GM18858 (cell line): ENCODE results near the gene PRSS33.

ENCODE experiments used
- ATAC-seq: cut with Tn5 transposase; IDR thresholded peaks from one replicate; pipeline ENCODE4 v1.9.1; 2021; ENCODE audit not compliant: unreplicated experiment

PRSS33 gene

DNA sequence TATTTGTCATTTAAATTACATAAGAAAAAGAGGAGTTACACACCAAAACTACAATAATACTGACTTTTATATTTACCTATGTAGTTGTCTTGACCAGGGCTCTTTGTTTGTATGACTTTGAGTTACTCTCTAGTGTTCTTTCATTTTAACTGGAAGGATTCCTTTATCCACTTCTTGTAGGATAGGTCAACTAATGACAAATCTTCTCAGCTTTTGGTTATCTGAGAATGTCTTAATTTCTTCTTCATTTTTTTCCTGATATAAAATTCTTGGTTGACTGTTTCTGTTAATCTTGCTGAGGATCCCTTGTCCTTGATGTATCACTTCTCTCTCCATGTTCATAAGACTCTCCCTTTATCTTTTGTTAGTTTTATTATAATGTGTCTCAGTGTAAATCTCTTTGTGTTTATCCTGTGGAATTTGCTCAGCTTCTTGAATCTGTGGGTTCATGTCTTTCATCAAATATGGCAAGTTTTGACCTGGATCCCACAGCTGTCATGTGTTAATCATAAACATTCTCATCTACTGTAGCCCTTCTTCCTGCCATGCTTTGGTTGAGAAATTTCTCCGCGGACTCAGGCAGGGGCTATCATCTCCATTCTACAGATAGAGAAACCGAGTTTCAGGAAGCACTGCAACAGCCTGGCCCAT lies 16.3 kb upstream of the PRSS33 start:
- ATAC-seq, result no peak

DNA sequence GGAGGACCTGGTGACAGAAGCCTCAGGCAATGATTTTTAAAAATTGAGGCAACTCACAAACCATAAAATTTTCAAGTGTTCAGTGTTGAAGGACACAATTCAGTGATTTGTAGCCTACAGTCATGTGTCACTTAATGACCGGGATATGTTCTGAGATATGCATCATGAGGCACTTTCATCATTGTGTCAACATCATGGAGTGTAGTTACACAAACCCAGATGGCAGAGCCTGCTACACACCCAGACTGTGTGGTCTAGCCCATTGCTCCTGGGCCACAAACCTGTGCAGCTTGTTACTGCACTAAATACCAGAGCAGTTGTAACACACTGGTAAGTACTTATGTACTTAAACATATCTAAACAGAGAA lies 12.5 kb upstream of the PRSS33 start:
- no peak for ATAC-seq

DNA sequence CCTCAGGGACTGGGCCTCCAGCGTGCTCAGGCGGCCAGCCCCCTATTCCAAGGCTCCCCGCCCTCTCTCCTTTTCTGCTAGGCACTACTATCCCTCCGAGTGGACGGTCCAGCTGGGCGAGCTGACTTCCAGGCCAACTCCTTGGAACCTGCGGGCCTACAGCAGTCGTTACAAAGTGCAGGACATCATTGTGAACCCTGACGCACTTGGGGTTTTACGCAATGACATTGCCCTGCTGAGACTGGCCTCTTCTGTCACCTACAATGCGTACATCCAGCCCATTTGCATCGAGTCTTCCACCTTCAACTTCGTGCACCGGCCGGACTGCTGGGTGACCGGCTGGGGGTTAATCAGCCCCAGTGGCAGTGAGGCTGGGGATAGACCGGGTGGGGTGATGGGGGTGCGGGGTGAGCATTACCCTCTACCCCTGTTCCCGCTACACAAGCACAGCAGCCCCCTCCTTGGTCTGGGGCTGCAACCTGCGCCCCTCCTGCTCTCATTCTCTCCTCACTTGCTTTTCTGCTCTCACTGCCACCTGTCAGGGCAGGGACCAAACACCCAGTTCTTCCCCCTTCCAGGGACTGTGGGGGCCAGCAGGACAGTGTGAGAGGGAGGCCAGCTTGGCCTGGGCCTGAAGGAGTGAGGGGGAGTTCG lies 12.0 kb upstream of the PRSS33 start:
- no peak for ATAC-seq

- no peak for ATAC-seq
These were observed 11.4 kb upstream of the PRSS33 start for GRCh38 chr16:2798723-2799204.

- no peak for ATAC-seq
These were observed 8.2 kb upstream of the PRSS33 start for GRCh38 chr16:2795395-2796143.

- ATAC-seq, result no peak
These were observed 5.6 kb upstream of the PRSS33 start for GRCh38 chr16:2792940-2793339.

- ATAC-seq, result no peak
These were observed 3.8 kb upstream of the PRSS33 start for GRCh38 chr16:2791174-2791573.

GRCh38 chr16:2790631-2791030 lies 3.3 kb upstream of the PRSS33 start:
- no peak for ATAC-seq

GRCh38 chr16:2787961-2788360 lies 601 bp upstream of the PRSS33 start:
- no peak for ATAC-seq

- ATAC-seq, result no peak
These were observed 571 bp downstream of the PRSS33 start for GRCh38 chr16:2786826-2787151.

DNA sequence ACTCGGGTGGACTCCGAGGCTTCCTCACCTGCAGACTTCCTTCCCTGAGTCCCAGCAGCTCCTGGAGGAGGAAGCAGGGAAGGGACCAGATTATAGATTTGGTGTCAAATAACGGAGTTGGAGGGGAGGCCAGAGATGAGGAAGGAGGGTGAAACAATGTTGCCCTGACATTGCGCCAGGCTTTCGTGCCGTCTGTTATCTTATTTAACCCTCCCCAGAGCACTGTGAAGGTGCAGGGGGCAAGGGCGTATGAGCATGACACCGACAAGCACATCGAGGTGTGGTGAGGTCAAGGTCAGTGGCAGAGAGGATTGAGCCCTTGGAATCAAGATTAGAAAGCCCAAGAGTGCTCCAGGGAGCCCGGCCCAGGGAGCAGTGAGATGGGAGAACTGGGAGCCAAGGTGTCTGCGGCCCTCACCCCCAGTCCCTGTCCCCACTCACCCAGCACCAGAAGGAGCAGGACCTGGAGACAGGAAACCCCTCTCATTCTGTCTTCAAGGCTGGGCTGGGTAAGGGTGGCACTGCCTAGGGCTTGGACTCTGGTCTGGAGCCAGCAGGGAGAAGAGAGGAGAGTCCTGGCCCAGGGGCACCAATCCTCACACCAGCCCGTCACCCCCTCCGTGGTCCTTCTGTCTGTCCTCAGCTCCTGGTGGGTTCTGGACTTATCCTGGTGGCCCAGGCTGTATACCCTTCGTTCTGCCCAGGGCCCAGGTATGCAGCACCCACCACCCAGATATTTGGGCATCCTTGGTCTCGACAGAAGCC lies 1.1 kb downstream of the PRSS33 start:
- ATAC-seq, result no peak

- ATAC-seq, result no peak
These were observed 2.0 kb downstream of the PRSS33 start for GRCh38 chr16:2785101-2785991.

DNA sequence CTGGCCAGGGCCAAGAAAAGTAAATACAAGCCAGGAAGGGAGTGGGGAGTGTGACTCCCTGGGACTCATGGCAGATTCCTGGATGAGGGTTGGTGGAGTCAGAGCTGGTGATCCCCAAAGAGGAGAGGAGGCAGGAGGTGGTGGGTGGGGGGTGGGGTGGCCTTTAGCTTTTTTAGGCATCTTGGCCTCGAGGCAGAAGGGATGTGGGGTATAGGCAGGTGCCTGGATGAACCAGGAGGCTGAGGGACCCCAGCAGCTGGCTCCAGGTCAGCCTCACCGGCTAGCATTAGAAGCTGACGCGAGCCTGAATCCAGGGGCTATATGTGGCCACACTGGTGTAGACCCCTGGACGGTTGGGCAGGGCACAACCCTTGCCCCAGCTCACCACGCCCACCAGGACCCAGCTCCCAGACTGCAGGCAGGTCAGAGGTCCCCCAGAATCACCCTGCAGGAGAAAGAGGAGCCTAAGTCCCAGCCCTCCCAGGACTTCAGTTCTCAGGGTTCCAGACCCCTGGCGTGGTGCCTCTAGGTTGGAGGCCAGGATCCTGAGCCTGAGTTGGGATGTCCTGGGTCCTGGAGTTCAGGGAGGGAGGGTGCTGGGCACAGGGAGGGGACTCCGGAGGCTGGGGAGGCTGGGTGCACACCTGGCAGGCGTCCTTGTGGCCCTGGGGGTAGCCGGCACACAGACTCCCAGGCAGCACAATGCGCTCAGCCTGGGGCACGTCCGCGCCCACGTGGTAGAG lies 2.8 kb downstream of the PRSS33 start:
- no peak for ATAC-seq

DNA sequence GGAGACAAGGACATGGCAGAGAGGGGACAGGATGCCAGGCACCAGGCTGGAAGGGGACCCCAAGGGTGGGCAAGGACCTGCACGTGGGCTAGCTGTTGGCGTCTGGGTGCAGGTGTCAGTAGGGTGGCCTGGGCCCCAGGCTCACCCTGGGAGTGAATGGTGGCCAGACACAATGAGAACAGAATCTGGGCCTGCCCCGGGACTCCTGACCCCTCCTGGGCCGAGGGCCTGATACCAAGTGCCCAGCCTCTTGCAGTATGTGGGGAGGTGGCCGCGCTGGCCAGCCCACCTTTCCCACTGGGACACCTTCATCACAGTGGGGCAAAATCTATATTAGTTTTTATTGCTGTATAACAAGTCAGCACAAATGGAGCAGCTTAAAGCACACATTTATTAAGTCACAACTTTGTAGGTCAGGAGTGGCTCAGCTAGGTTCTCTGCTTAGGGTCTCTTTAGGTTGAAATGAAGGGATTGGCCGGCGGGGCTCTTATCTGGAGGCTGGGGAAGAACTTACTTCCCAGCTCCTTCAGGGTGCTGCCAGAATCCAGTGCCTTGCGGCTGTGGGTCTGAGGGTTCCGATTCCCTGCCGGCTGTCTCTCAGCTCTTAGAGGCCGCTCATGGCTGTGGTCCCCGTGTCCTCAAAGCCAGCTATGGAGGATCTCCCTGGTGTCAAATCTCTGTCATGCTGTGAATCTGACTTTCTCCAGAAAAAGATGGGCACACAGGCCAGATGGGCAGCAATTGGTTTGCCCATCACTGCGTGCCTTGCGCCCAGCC lies 3.6 kb downstream of the PRSS33 start:
- ATAC-seq, result no peak

GRCh38 chr16:2782583-2783351 lies 4.6 kb downstream of the PRSS33 start:
- no peak for ATAC-seq

GRCh38 chr16:2779978-2780898 lies 7.1 kb downstream of the PRSS33 start:
- ATAC-seq, result no peak
